GM23338 (cell line): ENCODE results near the gene SNUPN. TPM values are rescaled to one million over a fixed set of nuclear protein-coding genes. Genes with fewer than 3 reads are reported as not detected.

Source experiments
- ATAC-seq: fragments of 200-7000 bp; cut with Tn5 transposase; 3 replicates; pipeline ENCODE4 v1.9.1; 2020
- DNase-seq: peaks from one replicate; pipeline ENCODE4 v3.0.0-alpha.2; 2015; ENCODE audit warnings: low spot score
- H2AFZ ChIP-seq: fragments of 200-600 bp; sonication (generic); 2 replicates; pipeline ENCODE4 v1.8.0; 2016; ENCODE audit warnings: antibody characterized with exemption, mild to moderate bottlenecking, moderate library complexity
- H3F3A ChIP-seq: fragments of 200-600 bp; sonication (generic); replicated peaks from 2 replicates; pipeline ENCODE4 v1.8.0; 2017; ENCODE audit warnings: antibody characterized with exemption, mixed run types, low read depth
- H3K27ac ChIP-seq: fragments of 200-600 bp; sonication (generic); 2 replicates; pipeline ENCODE4 v1.6.1; 2016; ENCODE audit warnings: low read depth
- H3K27me3 ChIP-seq: fragments of 200-600 bp; sonication (generic); 2 replicates; pipeline ENCODE4 v1.8.0; 2016; ENCODE audit warnings: mild to moderate bottlenecking, mixed run types, moderate library complexity; ENCODE audit not compliant: insufficient read depth
- H3K36me3 ChIP-seq: fragments of 200-600 bp; sonication (generic); 2 replicates; pipeline ENCODE4 v1.8.0; 2016; ENCODE audit warnings: mild to moderate bottlenecking; ENCODE audit not compliant: insufficient read depth
- H3K4me1 ChIP-seq: fragments of 200-600 bp; sonication (generic); 2 replicates; pipeline ENCODE4 v1.8.0; 2016; ENCODE audit warnings: mild to moderate bottlenecking, moderate library complexity; ENCODE audit not compliant: insufficient read depth
- H3K4me2 ChIP-seq: fragments of 200-600 bp; sonication (generic); 2 replicates; pipeline ENCODE4 v1.7.1; 2017; ENCODE audit warnings: mixed run types
- H3K4me3 ChIP-seq: fragments of 200-600 bp; sonication (generic); 2 replicates; pipeline ENCODE4 v1.6.1; 2016; ENCODE audit warnings: mixed run types
- H3K79me2 ChIP-seq: fragments of 200-600 bp; sonication (generic); replicated peaks from 2 replicates; pipeline ENCODE4 v1.8.0; 2017; ENCODE audit warnings: mild to moderate bottlenecking; ENCODE audit not compliant: insufficient read depth
- H3K9me2 ChIP-seq: fragments of 200-600 bp; sonication (generic); 2 replicates; pipeline ENCODE4 v1.8.0; 2017; ENCODE audit not compliant: insufficient read depth
- H4K20me1 ChIP-seq: fragments of 200-600 bp; sonication (generic); replicated peaks from 2 replicates; pipeline ENCODE4 v1.8.0; 2017; ENCODE audit warnings: mild to moderate bottlenecking; ENCODE audit not compliant: insufficient read depth
- H3K27ac Mint-ChIP-seq: 2 replicates; pipeline ENCODE4 v1.8.0; 2020; ENCODE audit warnings: inconsistent platforms, mild to moderate bottlenecking, moderate library complexity, mixed read lengths
- H3K27me3 Mint-ChIP-seq: 3 replicates; pipeline ENCODE4 v1.8.0; 2022; ENCODE audit warnings: low read depth, mild to moderate bottlenecking, moderate library complexity, mixed read lengths, inconsistent platforms; ENCODE audit not compliant: insufficient read depth, poor library complexity
- H3K36me3 Mint-ChIP-seq: 3 replicates; pipeline ENCODE4 v1.8.0; 2021; ENCODE audit warnings: low read depth, mild to moderate bottlenecking, inconsistent platforms, moderate library complexity, mixed read lengths
- H3K4me1 Mint-ChIP-seq: 3 replicates; pipeline ENCODE4 v1.8.0; 2020; ENCODE audit warnings: mild to moderate bottlenecking, inconsistent platforms, mixed read lengths
- H3K4me3 Mint-ChIP-seq: 3 replicates; pipeline ENCODE4 v1.8.0; 2021; ENCODE audit warnings: moderate library complexity, mild to moderate bottlenecking, inconsistent platforms, mixed read lengths
- H3K9me3 Mint-ChIP-seq: 3 replicates; pipeline ENCODE4 v1.8.0; 2020; ENCODE audit warnings: moderate library complexity, mild to moderate bottlenecking, inconsistent platforms, mixed read lengths
- CREB1 ChIP-seq: fragments of 250-450 bp; sonication (Bioruptor Pico); IDR thresholded peaks from 2 replicates; pipeline ENCODE4 v1.5.0; 2020; ENCODE audit warnings: low read depth, mild to moderate bottlenecking, moderate library complexity
- EZH2 ChIP-seq: fragments of 200-600 bp; sonication (generic); IDR thresholded peaks from one replicate; pipeline ENCODE4 v1.8.0; 2017; ENCODE audit warnings: antibody characterized with exemption, mild to moderate bottlenecking, low read depth; ENCODE audit not compliant: unreplicated experiment
- EZH2phosphoT487 ChIP-seq: fragments of 200-600 bp; sonication (generic); IDR thresholded peaks from one replicate; pipeline ENCODE4 v1.8.1; 2018; ENCODE audit warnings: antibody characterized with exemption; ENCODE audit not compliant: unreplicated experiment
- JUNB ChIP-seq: IDR thresholded peaks from one replicate; pipeline ENCODE4 v1.6.1; 2016; ENCODE audit warnings: antibody characterized with exemption; ENCODE audit not compliant: unreplicated experiment
- NANOG ChIP-seq: IDR thresholded peaks from 2 replicates; pipeline ENCODE4 v1.6.1; 2016; ENCODE audit warnings: antibody characterized with exemption, borderline replicate concordance
- POLR2AphosphoS5 ChIP-seq: IDR thresholded peaks from 2 replicates; pipeline ENCODE4 v1.6.1; 2016; ENCODE audit warnings: antibody characterized with exemption, low read depth
- STAT1 ChIP-seq: IDR thresholded peaks from one replicate; pipeline ENCODE4 v1.6.1; 2016; ENCODE audit warnings: antibody characterized with exemption; ENCODE audit not compliant: unreplicated experiment
- ZNF114 ChIP-seq: fragments of 250-450 bp; sonication (Bioruptor Pico); IDR thresholded peaks from 2 replicates; pipeline ENCODE4 v1.5.0; 2020; ENCODE audit warnings: mild to moderate bottlenecking, moderate library complexity
- ZNF462 ChIP-seq: fragments of 250-450 bp; sonication (Bioruptor Pico); IDR thresholded peaks from 2 replicates; pipeline ENCODE4 v1.5.0; 2020; ENCODE audit warnings: mild to moderate bottlenecking, moderate library complexity
- polyA plus RNA-seq: library from polyadenylated mRNA; unstranded; fragments of >200 nt; fragmentation: Nextera tagmentation; extraction: Ambion mirVana; gene quantifications from 2 replicates; pipeline ENCODE4 v1.2.1, GENCODE V29; 2016
- total RNA-seq: library from RNA; depleted of rRNA; stranded (reverse); fragments of >200 nt; shearing (Covaris generic); gene quantifications from 2 replicates; pipeline ENCODE4 v1.2.3, GENCODE V29; 2014

SNUPN gene
- total and polyA plus RNA-seq, 2 experiments from 2014 or later, result 20.5 to 27.7 TPM

- no peak for TF ChIP-seq ZNF462
These were observed 18.5 kb downstream of the SNUPN start (continued) for GRCh38 chr15:75606711-75607699.

- no peaks in the 10 kb centered on the region for H3K4me1 Mint-ChIP-seq
- no peak for DNase-seq
- no peaks in the 10 kb centered on the region; the same call in 1 of the 2 replicates for H4K20me1 ChIP-seq
- no peaks in the 10 kb centered on the region for H3F3A ChIP-seq
- no peak overlapping the region for H3K27ac Mint-ChIP-seq
- no peaks in the 10 kb centered on the region for H3K27me3 ChIP-seq
- no peak overlapping the region for H3K4me3 Mint-ChIP-seq
- no peak overlapping the region for H3K27ac ChIP-seq
- H3K36me3 Mint-ChIP-seq, result peaks cover 48% of the 10 kb centered on the region
- no peak for ATAC-seq
- H3K79me2 ChIP-seq, result no peaks in the 10 kb centered on the region
- H3K9me2 ChIP-seq, result no peaks in the 10 kb centered on the region
- no peaks in the 10 kb centered on the region for H3K9me3 Mint-ChIP-seq
- H3K4me1 ChIP-seq, result no peaks in the 10 kb centered on the region
- no peak overlapping the region for H3K4me2 ChIP-seq
- no peak overlapping the region for H3K4me3 ChIP-seq
- H3K27me3 Mint-ChIP-seq, result peaks cover 4% of the 10 kb centered on the region
- no peak overlapping the region for H2AFZ ChIP-seq
- peaks cover 17% of the 10 kb centered on the region for H3K36me3 ChIP-seq
- TF ChIP-seq ZNF462 (no peak), NANOG (no peak), JUNB (no peak), STAT1 (no peak), EZH2phosphoT487 (no peak), POLR2AphosphoS5 (no peak), CREB1 (CRISPR knock-in tag) (no peak), ZNF114 (CRISPR knock-in tag) (no peak), EZH2 (no peak)
These were observed 19.5 kb downstream of the SNUPN start for GRCh38 chr15:75606026-75606425.
